Astrocyte (in vitro differentiated cells and primary cell): Measurements from ENCODE around the gene PTOV1.

Experiments
- EZH2 ChIP-seq: IDR thresholded peaks from 2 replicates; pipeline ENCODE4 v1.6.1; 2012; ENCODE audit warnings: mild to moderate bottlenecking, low read length, inconsistent platforms; ENCODE audit not compliant: insufficient read depth
- TF ChIP-seq, protein P1 (sequence below): IDR thresholded peaks from 2 replicates; pipeline ENCODE4 v1.5.1; 2011; ENCODE audit warnings: low read depth, mild to moderate bottlenecking, inconsistent platforms, low read length, moderate library complexity; ENCODE audit not compliant: insufficient read depth

DNA sequence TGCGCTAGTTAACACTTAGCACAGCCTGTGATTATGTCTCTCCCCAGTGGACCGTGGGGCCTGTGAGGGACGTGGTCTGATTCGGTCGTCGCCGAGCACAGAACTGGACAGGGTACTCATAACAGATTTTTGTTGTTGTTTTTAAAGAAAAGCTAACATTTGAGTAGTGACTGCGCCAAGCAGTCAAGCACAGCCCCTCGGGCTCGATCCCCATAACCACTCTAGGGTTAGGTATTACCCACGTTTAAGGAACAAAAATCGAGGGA is 805 bp upstream of the PTOV1 start:
- TF ChIP-seq, protein P1, sequence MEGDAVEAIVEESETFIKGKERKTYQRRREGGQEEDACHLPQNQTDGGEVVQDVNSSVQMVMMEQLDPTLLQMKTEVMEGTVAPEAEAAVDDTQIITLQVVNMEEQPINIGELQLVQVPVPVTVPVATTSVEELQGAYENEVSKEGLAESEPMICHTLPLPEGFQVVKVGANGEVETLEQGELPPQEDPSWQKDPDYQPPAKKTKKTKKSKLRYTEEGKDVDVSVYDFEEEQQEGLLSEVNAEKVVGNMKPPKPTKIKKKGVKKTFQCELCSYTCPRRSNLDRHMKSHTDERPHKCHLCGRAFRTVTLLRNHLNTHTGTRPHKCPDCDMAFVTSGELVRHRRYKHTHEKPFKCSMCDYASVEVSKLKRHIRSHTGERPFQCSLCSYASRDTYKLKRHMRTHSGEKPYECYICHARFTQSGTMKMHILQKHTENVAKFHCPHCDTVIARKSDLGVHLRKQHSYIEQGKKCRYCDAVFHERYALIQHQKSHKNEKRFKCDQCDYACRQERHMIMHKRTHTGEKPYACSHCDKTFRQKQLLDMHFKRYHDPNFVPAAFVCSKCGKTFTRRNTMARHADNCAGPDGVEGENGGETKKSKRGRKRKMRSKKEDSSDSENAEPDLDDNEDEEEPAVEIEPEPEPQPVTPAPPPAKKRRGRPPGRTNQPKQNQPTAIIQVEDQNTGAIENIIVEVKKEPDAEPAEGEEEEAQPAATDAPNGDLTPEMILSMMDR = no peak
- TF ChIP-seq EZH2 = no peak
